ENCODE measurements around the gene SLC35A2. TPM values are rescaled to one million over a fixed set of nuclear protein-coding genes. Genes with fewer than 3 reads are reported as not detected.

Gene SLC35A2
- total RNA-seq, 2 donors from 2014 or later = 12.5 to 20.1 TPM

DNA sequence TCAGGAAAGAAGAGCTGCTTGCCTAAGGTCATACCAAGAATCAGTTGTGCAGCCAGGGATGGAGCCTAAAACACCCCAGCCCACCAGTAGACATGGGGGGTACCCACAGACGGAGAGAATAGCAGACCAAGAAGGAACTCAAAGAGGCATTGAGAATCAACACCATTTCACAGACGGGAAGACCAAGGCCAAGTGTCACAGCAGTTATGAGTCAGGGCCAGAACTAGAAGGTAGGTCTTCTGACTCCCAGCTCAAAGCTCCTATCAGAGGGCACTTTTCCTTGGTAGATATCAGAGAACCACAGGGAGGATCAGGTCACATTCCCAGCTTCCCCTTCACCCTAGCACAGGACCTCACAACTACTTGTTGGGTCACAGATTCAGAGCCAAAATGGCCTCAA, 31.4 kb upstream of the SLC35A2 start:
- WGBS, 2 donors = 83% methylated on average over 1 to 2 of the region's 2 CpGs
- H3K9me3 ChIP-seq = no peaks in the 10 kb centered on the region
- DNase-seq (no peak), ATAC-seq (no peak)
- H3K27ac ChIP-seq = no peak overlapping the region
- H3K27me3 ChIP-seq = no peaks in the 10 kb centered on the region
- H3K4me3 ChIP-seq = no peak overlapping the region
- H3K36me3 ChIP-seq (replicated peaks in 1 of 2; ENCODE audit: insufficient read depth in 1 of 2, low read depth in 2 of 2) = no peaks in the 10 kb centered on the region
- H3K4me1 ChIP-seq = peaks cover 29% of the 10 kb centered on the region
- intact Hi-C loops (cut with DNase I) = no loop called here
- no peak for TF ChIP-seq POLR2A (IDR thresholded peaks at IDR 0.05)
- TF ChIP-seq, protein P1, sequence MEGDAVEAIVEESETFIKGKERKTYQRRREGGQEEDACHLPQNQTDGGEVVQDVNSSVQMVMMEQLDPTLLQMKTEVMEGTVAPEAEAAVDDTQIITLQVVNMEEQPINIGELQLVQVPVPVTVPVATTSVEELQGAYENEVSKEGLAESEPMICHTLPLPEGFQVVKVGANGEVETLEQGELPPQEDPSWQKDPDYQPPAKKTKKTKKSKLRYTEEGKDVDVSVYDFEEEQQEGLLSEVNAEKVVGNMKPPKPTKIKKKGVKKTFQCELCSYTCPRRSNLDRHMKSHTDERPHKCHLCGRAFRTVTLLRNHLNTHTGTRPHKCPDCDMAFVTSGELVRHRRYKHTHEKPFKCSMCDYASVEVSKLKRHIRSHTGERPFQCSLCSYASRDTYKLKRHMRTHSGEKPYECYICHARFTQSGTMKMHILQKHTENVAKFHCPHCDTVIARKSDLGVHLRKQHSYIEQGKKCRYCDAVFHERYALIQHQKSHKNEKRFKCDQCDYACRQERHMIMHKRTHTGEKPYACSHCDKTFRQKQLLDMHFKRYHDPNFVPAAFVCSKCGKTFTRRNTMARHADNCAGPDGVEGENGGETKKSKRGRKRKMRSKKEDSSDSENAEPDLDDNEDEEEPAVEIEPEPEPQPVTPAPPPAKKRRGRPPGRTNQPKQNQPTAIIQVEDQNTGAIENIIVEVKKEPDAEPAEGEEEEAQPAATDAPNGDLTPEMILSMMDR (IDR thresholded peaks at IDR 0.05) = no peak

DNA sequence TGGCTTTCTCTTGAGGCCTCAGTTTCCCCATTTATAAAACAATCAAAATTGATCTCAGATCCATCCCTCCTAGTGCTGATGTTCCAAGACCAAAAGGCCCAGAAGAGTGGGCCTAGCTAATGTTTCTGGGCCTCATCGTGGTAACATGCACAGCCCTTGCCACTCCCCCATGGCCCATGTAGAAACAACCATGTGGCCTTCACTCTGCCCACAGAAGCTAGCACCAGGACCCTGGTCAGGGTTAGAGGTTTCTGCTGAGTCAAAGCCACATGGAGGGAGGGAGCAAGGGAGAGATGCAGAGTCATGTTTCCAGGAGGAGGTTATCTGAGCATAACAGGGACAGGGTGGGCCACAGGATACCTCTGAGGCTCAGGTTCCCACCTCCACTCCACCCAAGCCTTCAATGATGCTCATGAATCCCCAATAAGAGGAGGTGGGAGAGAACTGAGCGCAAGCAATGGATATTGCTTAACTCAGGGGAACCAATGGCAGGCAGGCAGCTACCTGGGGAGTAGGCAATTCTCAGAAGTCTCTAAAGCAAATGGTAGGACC, 29.0 kb upstream of the SLC35A2 start:
- peaks cover 20% of the 10 kb centered on the region for H3K4me1 ChIP-seq
- H3K4me3 ChIP-seq = no peak overlapping the region
- no peaks in the 10 kb centered on the region for H3K9me3 ChIP-seq
- 73% methylated on average over 2 of the region's 2 CpGs; no CpG with 5 or more reads in 1 of the 2 donors for WGBS, 2 donors
- no peak overlapping the region for H3K27ac ChIP-seq
- intact Hi-C loops (cut with DNase I) = no loop called here
- TF ChIP-seq POLR2A (IDR thresholded peaks at IDR 0.05) = no peak
- TF ChIP-seq, protein P1 (IDR thresholded peaks at IDR 0.05) = no peak
- no peaks in the 10 kb centered on the region for H3K27me3 ChIP-seq
- DNase-seq (no peak), ATAC-seq (no peak)
- no peaks in the 10 kb centered on the region for H3K36me3 ChIP-seq (replicated peaks in 1 of 2; ENCODE audit: insufficient read depth in 1 of 2, low read depth in 2 of 2)

DNA sequence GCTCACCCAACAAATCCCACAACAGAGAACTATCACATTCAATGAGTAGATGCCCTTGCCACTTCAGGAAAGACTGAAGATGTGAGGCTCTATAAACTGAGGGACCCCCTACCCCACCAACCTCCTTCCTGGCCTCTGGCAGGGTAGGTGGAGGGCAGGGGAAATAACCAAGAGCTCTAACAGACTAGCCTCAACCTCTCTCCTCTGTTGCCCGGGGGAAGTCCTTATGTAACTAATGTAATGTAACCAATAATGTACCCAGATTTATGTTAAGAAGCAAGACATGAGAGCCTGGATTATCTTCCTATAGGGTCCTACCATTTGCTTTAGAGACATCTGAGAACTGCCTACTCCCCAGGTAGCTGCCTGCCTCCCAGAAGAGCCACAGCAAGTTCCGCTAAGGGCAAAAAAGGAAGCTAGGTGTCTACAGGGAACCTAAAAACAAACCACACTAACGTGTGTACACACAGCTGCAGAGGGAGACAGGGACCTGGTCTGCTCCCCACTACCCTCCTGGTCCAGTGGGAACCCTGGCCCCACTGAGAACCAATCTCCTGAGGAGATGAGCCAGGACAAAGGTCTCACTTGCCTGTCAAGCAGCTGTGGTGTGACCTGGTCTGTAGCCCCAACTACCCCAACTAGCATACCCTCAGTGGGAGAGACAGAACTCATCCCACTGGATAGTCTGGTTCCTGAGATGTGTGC, 28.2 kb upstream of the SLC35A2 start:
- Histone ChIP-seq H3K4me3 (no peak overlapping the region), H3K27ac (no peak overlapping the region), H3K36me3 (replicated peaks in 1 of 2; ENCODE audit: insufficient read depth in 1 of 2, low read depth in 2 of 2) (no peaks in the 10 kb centered on the region), H3K9me3 (no peaks in the 10 kb centered on the region), H3K27me3 (no peaks in the 10 kb centered on the region), H3K4me1 (peaks cover 19% of the 10 kb centered on the region)
- ATAC-seq = no peak
- no peak for DNase-seq
- TF ChIP-seq POLR2A (IDR thresholded peaks at IDR 0.05) = no peak
- TF ChIP-seq, protein P1 (IDR thresholded peaks at IDR 0.05) = no peak
- intact Hi-C loops (cut with DNase I) = no loop called here
- 0 to 71% methylated on average over 1 to 3 of the region's 3 CpGs for WGBS, 2 donors

DNA sequence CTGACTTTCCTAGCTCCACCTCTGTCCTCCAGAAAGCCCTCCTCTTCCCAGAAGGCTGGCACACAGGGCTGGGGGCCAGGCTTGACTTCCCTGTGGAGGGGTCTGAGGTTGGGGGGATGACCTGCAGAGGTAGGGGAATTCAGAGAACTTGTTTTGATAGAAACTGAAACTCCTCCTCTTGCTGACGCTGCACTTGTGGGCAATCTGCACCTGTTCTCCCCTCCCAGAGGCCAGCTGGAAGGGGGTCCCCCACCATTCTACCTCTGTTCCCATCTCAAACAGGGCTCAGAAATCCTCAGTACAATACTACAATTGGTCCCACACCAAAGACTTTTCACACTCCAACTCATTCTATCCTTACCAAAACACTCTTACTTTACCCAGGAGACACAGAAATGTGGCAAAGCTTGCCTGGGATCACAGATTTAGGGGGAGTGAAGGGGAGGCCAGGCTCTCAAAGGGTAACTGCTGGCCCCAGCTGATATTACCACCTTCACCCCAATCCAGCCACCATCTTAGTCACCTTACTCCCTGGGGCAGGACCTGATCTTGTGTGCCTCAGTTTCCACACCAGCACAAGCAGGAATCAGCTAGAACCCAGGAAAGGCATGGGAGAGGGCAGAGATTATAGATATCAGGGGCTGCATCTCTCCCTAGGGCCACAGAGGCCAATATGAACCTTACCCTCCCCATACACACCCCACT, 27.4 kb upstream of the SLC35A2 start:
- Histone ChIP-seq H3K36me3 (replicated peaks in 1 of 2; ENCODE audit: insufficient read depth in 1 of 2, low read depth in 2 of 2) (peaks cover 0 to 1% of the 10 kb centered on the region in 2 donors), H3K27ac (no peak overlapping the region), H3K9me3 (no peaks in the 10 kb centered on the region), H3K27me3 (no peaks in the 10 kb centered on the region), H3K4me1 (peaks cover 19% of the 10 kb centered on the region), H3K4me3 (no peak overlapping the region)
- DNase-seq (no peak), ATAC-seq (no peak)
- 70 to 100% methylated on average over 1 of the region's 1 CpG for WGBS, 2 donors
- intact Hi-C loops (cut with DNase I) = no loop called here
- TF ChIP-seq, protein P1 (IDR thresholded peaks at IDR 0.05) = no peak
- TF ChIP-seq POLR2A (IDR thresholded peaks at IDR 0.05) = no peak

Measured in body of pancreas (tissue), 4 donors.